ENCODE results near the gene NCK2.

Gene NCK2

DNA sequence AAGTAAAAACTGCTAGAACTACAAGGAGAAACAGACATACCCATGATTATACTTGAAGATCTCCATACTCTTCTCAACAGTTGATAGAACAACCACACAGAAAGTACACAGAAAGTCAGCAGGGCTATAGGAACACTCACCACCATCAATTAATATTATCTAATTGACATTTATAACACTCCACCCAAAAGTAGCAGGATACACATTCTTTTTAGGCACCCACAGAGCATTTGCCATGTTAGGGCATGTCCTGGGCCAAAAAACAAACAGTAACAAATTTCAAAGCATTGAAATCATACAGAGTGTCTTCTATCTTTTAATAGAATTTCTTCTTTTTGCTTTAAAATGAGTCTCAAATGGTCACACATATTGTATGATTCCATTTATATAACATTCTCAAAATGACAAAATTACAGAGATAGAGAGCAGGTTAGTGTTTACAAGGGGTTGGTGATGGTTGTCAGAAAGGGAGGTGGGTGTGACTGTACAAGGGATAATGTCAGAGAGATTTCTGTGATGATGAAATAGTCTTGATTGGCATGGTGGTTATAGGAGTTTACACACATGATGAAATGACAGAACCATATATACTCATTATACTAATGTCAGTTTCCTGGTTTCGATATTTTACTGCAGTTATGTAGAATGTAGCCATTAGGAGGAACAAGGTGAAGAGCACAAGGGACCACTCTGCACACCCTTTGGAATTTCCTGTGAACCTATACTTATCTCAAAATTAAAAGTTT, 82.8 kb downstream of the NCK2 start:
- no peak for DNase-seq (ENCODE audit: low read depth)
- TF ChIP-seq, protein P1, sequence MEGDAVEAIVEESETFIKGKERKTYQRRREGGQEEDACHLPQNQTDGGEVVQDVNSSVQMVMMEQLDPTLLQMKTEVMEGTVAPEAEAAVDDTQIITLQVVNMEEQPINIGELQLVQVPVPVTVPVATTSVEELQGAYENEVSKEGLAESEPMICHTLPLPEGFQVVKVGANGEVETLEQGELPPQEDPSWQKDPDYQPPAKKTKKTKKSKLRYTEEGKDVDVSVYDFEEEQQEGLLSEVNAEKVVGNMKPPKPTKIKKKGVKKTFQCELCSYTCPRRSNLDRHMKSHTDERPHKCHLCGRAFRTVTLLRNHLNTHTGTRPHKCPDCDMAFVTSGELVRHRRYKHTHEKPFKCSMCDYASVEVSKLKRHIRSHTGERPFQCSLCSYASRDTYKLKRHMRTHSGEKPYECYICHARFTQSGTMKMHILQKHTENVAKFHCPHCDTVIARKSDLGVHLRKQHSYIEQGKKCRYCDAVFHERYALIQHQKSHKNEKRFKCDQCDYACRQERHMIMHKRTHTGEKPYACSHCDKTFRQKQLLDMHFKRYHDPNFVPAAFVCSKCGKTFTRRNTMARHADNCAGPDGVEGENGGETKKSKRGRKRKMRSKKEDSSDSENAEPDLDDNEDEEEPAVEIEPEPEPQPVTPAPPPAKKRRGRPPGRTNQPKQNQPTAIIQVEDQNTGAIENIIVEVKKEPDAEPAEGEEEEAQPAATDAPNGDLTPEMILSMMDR (conservative IDR thresholded peaks at IDR 0.05; ENCODE audit: low read depth, low read length) = no peak
- H3K4me3 ChIP-seq (ENCODE audit: low read depth, low read length) = no peak overlapping the region

DNA sequence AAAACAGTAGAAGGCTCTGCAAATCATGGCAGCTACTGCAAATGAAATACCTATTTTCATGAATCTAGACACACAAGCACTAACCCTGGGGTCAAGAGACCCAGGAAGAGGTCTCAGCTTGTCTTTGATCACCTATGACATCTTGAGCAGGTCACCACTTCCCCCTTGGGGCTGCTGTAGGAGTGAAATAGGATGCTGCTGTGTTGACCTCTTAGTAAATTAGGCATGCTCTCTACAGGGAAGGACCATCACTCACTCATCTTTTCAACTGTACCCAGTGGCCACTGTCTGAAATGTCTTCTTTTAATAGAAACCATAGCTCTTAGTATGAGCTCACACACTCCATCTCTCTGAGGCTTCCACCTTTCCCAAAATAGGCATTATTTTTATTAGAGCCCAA, 83.8 kb downstream of the NCK2 start:
- TF ChIP-seq, protein P1 (conservative IDR thresholded peaks at IDR 0.05; ENCODE audit: low read depth, low read length) = no peak
- H3K4me3 ChIP-seq (ENCODE audit: low read depth, low read length) = no peak overlapping the region
- DNase-seq (ENCODE audit: low read depth) = no peak

GRCh38 chr2:105834931-105835330, 90.2 kb downstream of the NCK2 start:
- TF ChIP-seq, protein P1 (conservative IDR thresholded peaks at IDR 0.05; ENCODE audit: low read depth, low read length) = no peak
- no peak for DNase-seq (ENCODE audit: low read depth)
- H3K4me3 ChIP-seq (ENCODE audit: low read depth, low read length) = no peak overlapping the region

- H3K4me3 ChIP-seq (ENCODE audit: low read depth, low read length) = no peak overlapping the region
- TF ChIP-seq, protein P1 (conservative IDR thresholded peaks at IDR 0.05; ENCODE audit: low read depth, low read length) = no peak
- no peak for DNase-seq (ENCODE audit: low read depth)
These were observed 91.6 kb downstream of the NCK2 start for GRCh38 chr2:105836341-105836740.

- TF ChIP-seq, protein P1 (conservative IDR thresholded peaks at IDR 0.05; ENCODE audit: low read depth, low read length) = no peak
- H3K4me3 ChIP-seq (ENCODE audit: low read depth, low read length) = no peak overlapping the region
- DNase-seq (ENCODE audit: low read depth) = no peak
These were observed 92.4 kb downstream of the NCK2 start for GRCh38 chr2:105836840-105837692.

DNA sequence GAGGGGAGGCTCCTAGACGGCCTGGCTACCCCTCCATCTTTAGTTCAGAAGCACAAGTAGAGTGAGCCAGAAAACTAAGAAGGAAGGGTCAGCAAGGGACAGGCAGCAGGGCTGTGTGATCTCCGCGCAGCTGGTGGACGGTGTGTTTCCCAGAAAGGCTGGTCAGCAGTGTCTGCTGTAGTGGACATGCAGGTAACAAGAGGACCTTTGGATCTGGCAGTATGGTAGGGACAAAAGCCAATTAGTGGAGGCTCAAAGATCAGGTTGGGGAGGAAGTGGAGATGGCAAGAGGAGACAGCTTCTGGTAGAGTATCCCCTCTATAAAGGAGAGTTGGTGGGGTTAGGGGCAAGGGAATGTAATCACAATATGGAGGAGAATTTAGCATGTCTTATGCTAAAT, 95.1 kb downstream of the NCK2 start:
- TF ChIP-seq, protein P1 (conservative IDR thresholded peaks at IDR 0.05; ENCODE audit: low read depth, low read length) = no peak
- no peak overlapping the region for H3K4me3 ChIP-seq (ENCODE audit: low read depth, low read length)
- DNase-seq (ENCODE audit: low read depth) = no peak
